ENCODE results near the gene EED.

GRCh38 chr11:86222081-86222480 lies 22.5 kb upstream of the EED start:
- TF ChIP-seq CTCF (IDR thresholded peaks at IDR 0.05) (no peak), POLR2A (IDR thresholded peaks at IDR 0.05) (no peak)
